OCI-LY1 (cell line): ENCODE measurements around the gene TAB3.

Source experiments
- EZH2 ChIP-seq: fragments of 200-600 bp; sonication (generic), shearing (Covaris generic); IDR thresholded peaks from 2 replicates; pipeline ENCODE4 v1.8.0; 2017; ENCODE audit warnings: borderline replicate concordance, mixed run types, mild to moderate bottlenecking, antibody characterized with exemption, low read length, moderate library complexity, mixed read lengths
- TF ChIP-seq, protein P1 (sequence below): fragments of 200-600 bp; sonication (generic), shearing (Covaris generic); IDR thresholded peaks from 2 replicates; pipeline ENCODE4 v1.5.1; 2017; ENCODE audit warnings: mild to moderate bottlenecking, antibody characterized with exemption, low read length, moderate library complexity, mixed read lengths

DNA sequence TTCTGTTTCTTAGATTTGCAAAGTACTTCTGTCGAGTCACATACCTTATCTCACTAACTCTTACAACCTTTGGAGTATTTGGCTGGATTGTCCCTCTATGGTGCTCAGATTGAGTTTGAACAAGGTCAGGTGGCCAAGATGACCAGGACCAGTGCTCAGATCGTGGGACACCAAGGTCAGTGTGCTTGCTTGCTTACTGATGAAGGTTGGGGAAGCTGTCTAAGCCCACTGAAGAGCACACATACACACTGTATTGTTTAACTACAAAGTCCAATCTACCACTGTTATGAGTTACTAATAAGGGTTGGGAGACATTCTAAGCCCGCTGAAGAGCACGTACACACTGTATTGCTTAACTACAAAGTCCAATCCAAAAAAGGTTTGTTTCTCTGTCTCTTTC lies 53.7 kb downstream of the TAB3 start:
- no peak for TF ChIP-seq EZH2
- TF ChIP-seq, protein P1, sequence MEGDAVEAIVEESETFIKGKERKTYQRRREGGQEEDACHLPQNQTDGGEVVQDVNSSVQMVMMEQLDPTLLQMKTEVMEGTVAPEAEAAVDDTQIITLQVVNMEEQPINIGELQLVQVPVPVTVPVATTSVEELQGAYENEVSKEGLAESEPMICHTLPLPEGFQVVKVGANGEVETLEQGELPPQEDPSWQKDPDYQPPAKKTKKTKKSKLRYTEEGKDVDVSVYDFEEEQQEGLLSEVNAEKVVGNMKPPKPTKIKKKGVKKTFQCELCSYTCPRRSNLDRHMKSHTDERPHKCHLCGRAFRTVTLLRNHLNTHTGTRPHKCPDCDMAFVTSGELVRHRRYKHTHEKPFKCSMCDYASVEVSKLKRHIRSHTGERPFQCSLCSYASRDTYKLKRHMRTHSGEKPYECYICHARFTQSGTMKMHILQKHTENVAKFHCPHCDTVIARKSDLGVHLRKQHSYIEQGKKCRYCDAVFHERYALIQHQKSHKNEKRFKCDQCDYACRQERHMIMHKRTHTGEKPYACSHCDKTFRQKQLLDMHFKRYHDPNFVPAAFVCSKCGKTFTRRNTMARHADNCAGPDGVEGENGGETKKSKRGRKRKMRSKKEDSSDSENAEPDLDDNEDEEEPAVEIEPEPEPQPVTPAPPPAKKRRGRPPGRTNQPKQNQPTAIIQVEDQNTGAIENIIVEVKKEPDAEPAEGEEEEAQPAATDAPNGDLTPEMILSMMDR = no peak
